Ascending aorta (tissue), 2 donors: Measurements from ENCODE around the gene SMAP1. TPM values are rescaled to one million over a fixed set of nuclear protein-coding genes. Genes with fewer than 3 reads are reported as not detected.

Source experiments
- DNase-seq, 2 donors: peaks; one replicate each; pipeline ENCODE4 v3.0.0-alpha.2; 2019; ENCODE audit warnings: low spot score in 2 of 2
- H3K27ac ChIP-seq, 2 donors: fragments of 200-600 bp; sonication (generic); one replicate each; pipeline ENCODE4 v1.5.1; 2016 to 2017; ENCODE audit warnings: mild to moderate bottlenecking in 1 of 2
- H3K27me3 ChIP-seq: fragments of 200-600 bp; sonication (generic); one replicate; pipeline ENCODE4 v1.5.1; 2017
- H3K36me3 ChIP-seq, 2 donors: fragments of 200-600 bp; sonication (generic); one replicate each; pipeline ENCODE4 v1.5.1; 2016
- H3K4me1 ChIP-seq, 2 donors: fragments of 200-600 bp; sonication (generic); one replicate each; pipeline ENCODE4 v1.5.1; 2016 to 2017; ENCODE audit warnings: mild to moderate bottlenecking in 1 of 2
- H3K4me3 ChIP-seq, 2 donors: fragments of 200-600 bp; sonication (generic); one replicate each; pipeline ENCODE4 v1.5.1; 2016 to 2017; ENCODE audit warnings: mild to moderate bottlenecking in 1 of 2
- H3K9me3 ChIP-seq, 2 donors: fragments of 200-600 bp; sonication (generic); one replicate each; pipeline ENCODE4 v1.5.1; 2016
- CTCF ChIP-seq, 3 experiments: fragments of 200-600 bp in 2 of 3; fragments of 450-650 bp in 1 of 3; sonication (generic) in 2 of 3; IDR thresholded peaks; one replicate each; pipeline ENCODE4 v1.5.1; 2016 to 2019; ENCODE audit warnings: antibody characterized with exemption in 3 of 3, mild to moderate bottlenecking in 1 of 3, moderate library complexity in 1 of 3
- intact Hi-C: fragments of 100-400 bp; cut with DNase I; formaldehyde crosslinking; loops from one replicate; pipeline ENCODE4 v1.15.1; 2023
- total RNA-seq: library from RNA; depleted of rRNA; stranded (reverse); fragments of >200 nt; gene quantifications from one replicate; pipeline ENCODE4 v1.1.0, GENCODE V29; 2016

Gene SMAP1
- total RNA-seq, 1 donor from 2014 or later: 13.2 TPM

- Histone ChIP-seq H3K36me3 (peaks cover 3 to 34% of the 10 kb centered on the region in 2 donors), H3K27ac (no peak overlapping the region), H3K9me3 (no peaks in the 10 kb centered on the region), H3K4me1 (no peaks in the 10 kb centered on the region), H3K27me3 (no peaks in the 10 kb centered on the region), H3K4me3 (no peak overlapping the region)
- no peak for TF ChIP-seq CTCF (IDR thresholded peaks at IDR 0.05)
- intact Hi-C loops: no loop called here
- no peak for DNase-seq
Measured at GRCh38 chr6:70857387-70858077, 189.8 kb downstream of the SMAP1 start.

- H3K27me3 ChIP-seq: no peaks in the 10 kb centered on the region
- no peaks in the 10 kb centered on the region for H3K9me3 ChIP-seq
Measured at GRCh38 chr6:70860045-70860444, 192.4 kb downstream of the SMAP1 start.

GRCh38 chr6:70860920-70861319 is 193.2 kb downstream of the SMAP1 start:
- H3K36me3 ChIP-seq: peaks cover 3 to 34% of the 10 kb centered on the region in 2 donors
- DNase-seq: no peak
- H3K4me1 ChIP-seq: no peaks in the 10 kb centered on the region
- intact Hi-C loops: no loop called here
- no peaks in the 10 kb centered on the region for H3K9me3 ChIP-seq
- H3K27me3 ChIP-seq: no peaks in the 10 kb centered on the region
- no peak overlapping the region for H3K4me3 ChIP-seq
- H3K27ac ChIP-seq: no peak overlapping the region
- TF ChIP-seq CTCF (IDR thresholded peaks at IDR 0.05): no peak

More at GRCh38 chr6:70860045-70860444, 192.4 kb downstream of the SMAP1 start:
- Histone ChIP-seq H3K4me3 (no peak overlapping the region), H3K27ac (no peak overlapping the region), H3K36me3 (peaks cover 3 to 34% of the 10 kb centered on the region in 2 donors), H3K4me1 (no peaks in the 10 kb centered on the region)
- intact Hi-C loops: no loop called here
- TF ChIP-seq CTCF (IDR thresholded peaks at IDR 0.05): no peak
- DNase-seq: no peak

GRCh38 chr6:70863343-70863742 is 195.7 kb downstream of the SMAP1 start:
- Histone ChIP-seq H3K4me3 (no peak overlapping the region), H3K4me1 (no peaks in the 10 kb centered on the region), H3K9me3 (no peaks in the 10 kb centered on the region), H3K27ac (no peak overlapping the region), H3K27me3 (no peaks in the 10 kb centered on the region), H3K36me3 (peaks cover 3 to 24% of the 10 kb centered on the region in 2 donors)
- no peak for DNase-seq
- intact Hi-C loops: no loop called here
- TF ChIP-seq CTCF (IDR thresholded peaks at IDR 0.05): no peak

- DNase-seq: no peak
- Histone ChIP-seq H3K4me1 (no peaks in the 10 kb centered on the region), H3K9me3 (no peaks in the 10 kb centered on the region), H3K4me3 (no peak overlapping the region), H3K27me3 (no peaks in the 10 kb centered on the region), H3K36me3 (peaks cover 3 to 18% of the 10 kb centered on the region in 2 donors), H3K27ac (no peak overlapping the region)
- intact Hi-C loops: no loop called here
- TF ChIP-seq CTCF (IDR thresholded peaks at IDR 0.05): no peak
Measured at GRCh38 chr6:70864401-70864800, 196.7 kb downstream of the SMAP1 start.
